Vagina (tissue), 2 donors: Measurements from ENCODE around the gene PARP12. TPM values are rescaled to one million over a fixed set of nuclear protein-coding genes. Genes with fewer than 3 reads are reported as not detected.

Experiments used
- DNase-seq, 2 donors: peaks; one replicate each; pipeline ENCODE4 v3.0.0-alpha.2; 2017; ENCODE audit errors: extremely low spot score in 2 of 2
- H3K27ac ChIP-seq: fragments of 200-600 bp; sonication (generic); one replicate; pipeline ENCODE4 v1.5.1; 2019
- H3K27me3 ChIP-seq: fragments of 200-600 bp; sonication (generic); one replicate; pipeline ENCODE4 v1.5.1; 2019
- H3K36me3 ChIP-seq, 2 donors: fragments of 200-600 bp; sonication (generic); one replicate each; pipeline ENCODE4 v1.5.1; 2017 to 2019
- H3K4me1 ChIP-seq: fragments of 200-600 bp; sonication (generic); one replicate; pipeline ENCODE4 v1.5.1; 2019
- H3K4me3 ChIP-seq, 2 donors: fragments of 200-600 bp; sonication (generic); 1 replicate in 1 of 2; 2 replicates in 1 of 2; pipeline ENCODE4 v1.5.1; 2016 to 2019
- H3K9me3 ChIP-seq: fragments of 200-600 bp; sonication (generic); one replicate; pipeline ENCODE4 v1.5.1; 2019
- POLR2A ChIP-seq, 2 donors: fragments of 450-650 bp; IDR thresholded peaks; one replicate each; pipeline ENCODE4 v1.6.1; 2017; ENCODE audit warnings: antibody characterized with exemption in 2 of 2, mild to moderate bottlenecking in 2 of 2, moderate library complexity in 2 of 2
- POLR2AphosphoS5 ChIP-seq, 2 donors: sonication (generic); formaldehyde crosslinking; IDR thresholded peaks; one replicate each; pipeline ENCODE4 v1.9.0; 2017; ENCODE audit warnings: antibody characterized with exemption in 2 of 2, mild to moderate bottlenecking in 2 of 2, low read depth in 1 of 2; ENCODE audit not compliant: insufficient read depth in 1 of 2
- intact Hi-C: fragments of 100-400 bp; cut with DNase I; formaldehyde crosslinking; loops from one replicate; pipeline ENCODE4 v1.15.1; 2023
- total RNA-seq: library from RNA; depleted of rRNA; stranded (reverse); fragments of >200 nt; gene quantifications from one replicate; pipeline ENCODE4 v1.2.3, GENCODE V29; 2016
- TF ChIP-seq, protein P1 (sequence below), 3 experiments: fragments of 450-650 bp in 2 of 3; fragments of 200-600 bp in 1 of 3; sonication (generic) in 1 of 3; IDR thresholded peaks; one replicate each; pipeline ENCODE4 v1.5.1; 2017 to 2019; ENCODE audit warnings: antibody characterized with exemption in 3 of 3, mild to moderate bottlenecking in 2 of 3, moderate library complexity in 2 of 3

Gene PARP12
- total RNA-seq, 1 donor from 2014 or later: 42.2 TPM

DNA sequence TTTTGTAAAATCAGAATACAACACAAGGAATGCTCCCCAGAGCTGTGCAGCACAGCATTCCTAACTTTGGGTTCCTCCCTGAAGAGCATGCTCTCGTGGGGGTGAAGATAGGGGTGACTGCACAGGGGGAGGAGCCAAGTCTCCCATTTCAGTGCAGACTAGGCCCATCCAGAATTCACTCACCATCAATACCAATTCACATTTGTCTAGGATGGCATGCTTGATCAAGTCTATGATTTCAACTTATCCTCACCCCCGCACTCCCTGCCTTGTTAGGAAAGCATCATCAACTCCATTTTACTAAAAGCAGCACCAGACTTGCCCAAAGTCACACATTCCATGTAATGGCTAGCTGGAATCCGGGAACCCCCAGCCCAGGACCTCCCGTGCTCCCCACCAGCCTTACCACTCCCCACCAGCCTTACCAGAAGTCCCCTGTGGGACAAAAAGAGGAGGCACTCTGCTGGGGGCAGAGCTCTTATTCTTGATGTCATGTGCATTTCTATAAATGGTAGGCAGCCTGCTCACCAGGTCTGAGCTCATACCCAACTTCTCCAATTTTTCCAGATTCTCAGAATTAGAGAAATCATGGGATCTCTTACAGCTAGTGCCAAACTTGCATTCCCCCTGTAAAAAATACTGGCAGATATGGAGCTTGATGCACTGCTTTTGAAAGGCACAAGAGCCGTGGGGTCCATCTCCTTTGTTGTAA lies 6.2 kb downstream of the PARP12 start:
- Histone ChIP-seq H3K4me1 (peaks cover 25% of the 10 kb centered on the region), H3K9me3 (no peaks in the 10 kb centered on the region), H3K27me3 (no peaks in the 10 kb centered on the region), H3K36me3 (peaks cover 0 to 6% of the 10 kb centered on the region in 2 donors), H3K27ac (no peak overlapping the region), H3K4me3 (no peak overlapping the region)
- TF ChIP-seq POLR2AphosphoS5 (IDR thresholded peaks at IDR 0.05; ENCODE audit: insufficient read depth in 1 of 2, low read depth in 1 of 2) (no peak), POLR2A (IDR thresholded peaks at IDR 0.05) (no peak)
- TF ChIP-seq, protein P1, sequence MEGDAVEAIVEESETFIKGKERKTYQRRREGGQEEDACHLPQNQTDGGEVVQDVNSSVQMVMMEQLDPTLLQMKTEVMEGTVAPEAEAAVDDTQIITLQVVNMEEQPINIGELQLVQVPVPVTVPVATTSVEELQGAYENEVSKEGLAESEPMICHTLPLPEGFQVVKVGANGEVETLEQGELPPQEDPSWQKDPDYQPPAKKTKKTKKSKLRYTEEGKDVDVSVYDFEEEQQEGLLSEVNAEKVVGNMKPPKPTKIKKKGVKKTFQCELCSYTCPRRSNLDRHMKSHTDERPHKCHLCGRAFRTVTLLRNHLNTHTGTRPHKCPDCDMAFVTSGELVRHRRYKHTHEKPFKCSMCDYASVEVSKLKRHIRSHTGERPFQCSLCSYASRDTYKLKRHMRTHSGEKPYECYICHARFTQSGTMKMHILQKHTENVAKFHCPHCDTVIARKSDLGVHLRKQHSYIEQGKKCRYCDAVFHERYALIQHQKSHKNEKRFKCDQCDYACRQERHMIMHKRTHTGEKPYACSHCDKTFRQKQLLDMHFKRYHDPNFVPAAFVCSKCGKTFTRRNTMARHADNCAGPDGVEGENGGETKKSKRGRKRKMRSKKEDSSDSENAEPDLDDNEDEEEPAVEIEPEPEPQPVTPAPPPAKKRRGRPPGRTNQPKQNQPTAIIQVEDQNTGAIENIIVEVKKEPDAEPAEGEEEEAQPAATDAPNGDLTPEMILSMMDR (IDR thresholded peaks at IDR 0.05): no peak
- intact Hi-C loops: no loop called here
- peak in 1 of 2 donors; percentile 54 for DNase-seq

DNA sequence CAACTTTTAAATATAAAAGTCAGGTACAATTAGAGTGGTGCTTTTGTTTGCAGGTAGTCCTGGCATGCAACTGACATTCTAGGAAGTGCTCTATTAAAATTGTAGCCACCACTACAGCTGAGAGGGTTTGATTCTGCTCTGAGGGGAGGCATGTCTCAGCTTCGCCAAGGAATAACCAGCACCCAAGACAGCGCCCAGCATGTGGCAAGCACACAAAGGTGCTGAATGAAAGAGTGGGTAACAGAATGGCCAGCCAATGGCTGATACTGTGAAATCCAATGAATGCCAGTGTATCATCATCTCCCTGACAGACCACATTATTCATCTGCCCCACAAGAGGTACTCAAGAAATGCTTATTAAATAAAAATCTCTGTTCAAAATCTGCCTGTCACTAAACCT lies 6.9 kb downstream of the PARP12 start:
- intact Hi-C loops: no loop called here
- H3K4me3 ChIP-seq: no peak overlapping the region
- peak in 1 of 2 donors; percentile 44 for DNase-seq
- peaks cover 0 to 6% of the 10 kb centered on the region in 2 donors for H3K36me3 ChIP-seq
- no peaks in the 10 kb centered on the region for H3K27me3 ChIP-seq
- peaks cover 17% of the 10 kb centered on the region for H3K4me1 ChIP-seq
- H3K27ac ChIP-seq: no peak overlapping the region
- TF ChIP-seq POLR2A (IDR thresholded peaks at IDR 0.05): no peak
- TF ChIP-seq, protein P1 (IDR thresholded peaks at IDR 0.05): no peak
- TF ChIP-seq POLR2AphosphoS5 (IDR thresholded peaks at IDR 0.05; ENCODE audit: insufficient read depth in 1 of 2, low read depth in 1 of 2): no peak
- H3K9me3 ChIP-seq: no peaks in the 10 kb centered on the region

DNA sequence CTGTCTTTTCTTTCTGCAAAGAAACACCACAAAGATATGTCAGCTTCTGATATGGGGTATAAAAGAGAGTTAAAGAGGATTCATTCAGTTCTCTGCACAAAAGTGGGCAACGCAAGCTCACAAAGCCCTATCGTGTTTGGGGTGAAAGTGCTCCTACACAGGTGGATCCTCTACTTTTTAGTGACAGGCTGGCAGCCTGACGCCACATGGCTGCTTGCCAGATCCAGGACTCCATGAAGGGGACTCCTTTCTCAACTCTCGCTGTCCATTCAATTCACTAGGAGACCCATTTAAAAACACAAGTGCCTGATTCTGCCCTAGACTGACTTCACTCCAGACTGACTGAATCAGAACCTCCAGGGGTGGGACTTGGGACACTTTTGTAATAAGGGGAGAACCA lies 8.0 kb downstream of the PARP12 start:
- Histone ChIP-seq H3K4me1 (peaks cover 6% of the 10 kb centered on the region), H3K36me3 (peaks cover 0 to 6% of the 10 kb centered on the region in 2 donors), H3K27ac (no peak overlapping the region), H3K27me3 (no peaks in the 10 kb centered on the region), H3K4me3 (no peak overlapping the region), H3K9me3 (no peaks in the 10 kb centered on the region)
- intact Hi-C loops: no loop called here
- TF ChIP-seq POLR2A (IDR thresholded peaks at IDR 0.05): no peak
- TF ChIP-seq POLR2AphosphoS5 (IDR thresholded peaks at IDR 0.05; ENCODE audit: insufficient read depth in 1 of 2, low read depth in 1 of 2): no peak
- TF ChIP-seq, protein P1 (IDR thresholded peaks at IDR 0.05): no peak
- DNase-seq: peak in 1 of 2 donors; percentile 54

DNA sequence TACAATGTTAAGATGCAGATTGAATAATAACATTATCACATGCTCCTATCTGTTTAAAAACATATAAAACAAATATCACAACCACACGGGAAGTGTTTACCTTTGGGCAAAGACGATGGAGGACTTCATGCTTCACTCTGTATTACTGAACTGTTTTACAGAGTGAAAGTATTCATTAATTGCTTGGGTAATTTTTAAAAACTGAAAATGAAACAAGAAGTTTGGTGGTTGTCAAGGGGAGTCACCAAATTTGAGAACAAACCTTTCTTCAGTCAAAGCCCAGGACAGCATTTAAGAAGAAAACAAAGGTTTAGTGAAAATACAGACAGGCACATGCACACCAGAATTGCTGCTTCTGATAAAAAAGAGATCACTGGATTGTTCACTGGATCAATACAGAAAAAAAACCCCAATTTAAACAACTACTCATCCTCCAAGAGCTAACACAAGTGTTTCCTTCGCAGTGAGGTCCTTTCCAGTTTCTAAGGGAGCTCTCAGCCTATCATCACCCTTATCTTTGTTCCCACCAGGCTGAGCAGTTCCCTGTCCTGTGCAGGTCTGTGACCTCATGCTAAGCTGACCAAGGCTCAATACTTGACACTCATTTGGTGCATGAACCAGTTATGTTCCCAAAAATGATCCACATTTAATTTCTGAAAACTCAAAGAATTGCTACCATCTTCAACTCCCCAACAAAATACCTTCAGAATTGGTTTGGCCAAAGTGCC lies 8.8 kb downstream of the PARP12 start:
- Histone ChIP-seq H3K9me3 (no peaks in the 10 kb centered on the region), H3K27ac (no peak overlapping the region), H3K36me3 (peaks cover 0 to 6% of the 10 kb centered on the region in 2 donors), H3K4me3 (no peak overlapping the region), H3K27me3 (no peaks in the 10 kb centered on the region), H3K4me1 (no peaks in the 10 kb centered on the region)
- peak in 1 of 2 donors; percentile 40 for DNase-seq
- TF ChIP-seq, protein P1 (IDR thresholded peaks at IDR 0.05): no peak
- TF ChIP-seq POLR2A (IDR thresholded peaks at IDR 0.05): no peak
- no peak for TF ChIP-seq POLR2AphosphoS5 (IDR thresholded peaks at IDR 0.05; ENCODE audit: insufficient read depth in 1 of 2, low read depth in 1 of 2)
- intact Hi-C loops: no loop called here

DNA sequence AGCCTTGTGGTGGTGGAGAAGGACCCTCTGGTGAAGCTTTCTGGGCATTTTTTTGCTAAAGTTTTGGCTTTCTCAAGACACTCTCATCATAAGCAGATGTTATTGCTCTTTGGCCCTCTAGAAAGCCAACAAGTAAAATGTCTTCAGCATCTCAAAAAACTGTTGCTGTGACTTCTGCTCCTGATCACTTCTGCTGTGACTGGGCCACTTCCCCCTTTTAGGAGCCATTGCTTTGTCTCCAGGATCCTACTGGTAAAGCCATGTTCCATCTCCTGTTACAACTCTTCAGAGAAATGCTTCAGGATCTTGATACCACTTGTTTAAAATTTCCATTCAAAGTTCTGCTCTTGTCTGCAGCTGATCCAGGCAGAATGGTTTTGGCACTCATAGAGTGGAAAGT lies 10.9 kb downstream of the PARP12 start:
- H3K4me1 ChIP-seq: no peaks in the 10 kb centered on the region
- H3K4me3 ChIP-seq: no peak overlapping the region
- DNase-seq: no peak
- H3K36me3 ChIP-seq: peaks cover 0 to 10% of the 10 kb centered on the region in 2 donors
- intact Hi-C loops: no loop called here
- no peak overlapping the region for H3K27ac ChIP-seq
- TF ChIP-seq, protein P1 (IDR thresholded peaks at IDR 0.05): no peak
- no peak for TF ChIP-seq POLR2AphosphoS5 (IDR thresholded peaks at IDR 0.05; ENCODE audit: insufficient read depth in 1 of 2, low read depth in 1 of 2)
- no peak for TF ChIP-seq POLR2A (IDR thresholded peaks at IDR 0.05)
- H3K27me3 ChIP-seq: no peaks in the 10 kb centered on the region
- H3K9me3 ChIP-seq: no peaks in the 10 kb centered on the region
